HAP-1 (cell line): ENCODE measurements around the gene SNPH.
"Not testable (repeated sequence)": the region's sequence is repeated elsewhere in the genome, so short reads cannot be mapped to it uniquely, and the experiment has no call there.

Experiments
- DNase-seq, 2 experiments: peaks; one replicate each; pipeline ENCODE4 v3.0.0-alpha.2; 2016 to 2020; ENCODE audit warnings: low spot score in 2 of 2
- H3K27me3 ChIP-seq: fragments of 250-450 bp; sonication (Bioruptor Pico); 2 replicates; pipeline ENCODE4 v1.5.1; 2020; ENCODE audit warnings: low read depth, mild to moderate bottlenecking, moderate library complexity
- H3K36me3 ChIP-seq: fragments of 250-450 bp; sonication (Bioruptor Pico); replicated peaks from 2 replicates; pipeline ENCODE4 v1.5.1; 2020; ENCODE audit warnings: mild to moderate bottlenecking
- H3K4me1 ChIP-seq: fragments of 250-450 bp; sonication (Bioruptor Pico); 2 replicates; pipeline ENCODE4 v1.5.1; 2020; ENCODE audit warnings: mild to moderate bottlenecking
- H3K4me3 ChIP-seq: fragments of 250-450 bp; sonication (Bioruptor Pico); 2 replicates; pipeline ENCODE4 v1.5.1; 2020; ENCODE audit warnings: mild to moderate bottlenecking, moderate library complexity
- H3K9me3 ChIP-seq: fragments of 250-450 bp; sonication (Bioruptor Pico); 2 replicates; pipeline ENCODE4 v1.5.1; 2020; ENCODE audit warnings: mild to moderate bottlenecking, moderate library complexity
- in situ Hi-C: fragments of 300-500 bp; cut with MboI; formaldehyde crosslinking; loops from 3 replicates; pipeline ENCODE4 v1.14.3; 2020; ENCODE audit warnings: low sequenced_read_pairs, inconsistent platforms, mixed read lengths

SNPH gene

GRCh38 chr20:1333462-1334369 is 67.6 kb downstream of the SNPH start:
- no peaks in the 10 kb centered on the region for H3K9me3 ChIP-seq
- no peak overlapping the region for H3K4me3 ChIP-seq
- no peak for DNase-seq
- in situ Hi-C loops: no loop called here
- H3K4me1 ChIP-seq: no peaks in the 10 kb centered on the region
- no peaks in the 10 kb centered on the region for H3K27me3 ChIP-seq
- H3K36me3 ChIP-seq: peaks cover 14% of the 10 kb centered on the region

GRCh38 chr20:1334370-1334731 is 68.3 kb downstream of the SNPH start:
- Histone ChIP-seq H3K36me3 (peaks cover 14% of the 10 kb centered on the region), H3K27me3 (no peaks in the 10 kb centered on the region), H3K4me3 (no peak overlapping the region), H3K4me1 (no peaks in the 10 kb centered on the region), H3K9me3 (no peaks in the 10 kb centered on the region)
- DNase-seq: no peak
- in situ Hi-C loops: no loop called here

- H3K36me3 ChIP-seq: peaks cover 14% of the 10 kb centered on the region
- no peaks in the 10 kb centered on the region for H3K27me3 ChIP-seq
- no peak for DNase-seq
- H3K4me1 ChIP-seq: no peaks in the 10 kb centered on the region
- H3K9me3 ChIP-seq: no peaks in the 10 kb centered on the region
- no peak overlapping the region for H3K4me3 ChIP-seq
- in situ Hi-C loops: no loop called here
Measured at GRCh38 chr20:1334761-1335160, 68.7 kb downstream of the SNPH start.

- Histone ChIP-seq H3K4me1 (no peaks in the 10 kb centered on the region), H3K4me3 (no peak overlapping the region), H3K9me3 (no peaks in the 10 kb centered on the region), H3K27me3 (no peaks in the 10 kb centered on the region), H3K36me3 (peaks cover 14% of the 10 kb centered on the region; the same call in 1 of the 2 replicates)
- no peak for DNase-seq
- in situ Hi-C loops: no loop called here
Measured at GRCh38 chr20:1335961-1336698, 70.0 kb downstream of the SNPH start.

GRCh38 chr20:1336699-1337367 is 70.7 kb downstream of the SNPH start:
- no peaks in the 10 kb centered on the region for H3K27me3 ChIP-seq
- in situ Hi-C loops: no loop called here
- no peak overlapping the region for H3K4me3 ChIP-seq
- H3K36me3 ChIP-seq: peaks cover 14% of the 10 kb centered on the region; the same call in 1 of the 2 replicates
- H3K4me1 ChIP-seq: no peaks in the 10 kb centered on the region
- DNase-seq: no peak
- H3K9me3 ChIP-seq: no peaks in the 10 kb centered on the region

- Histone ChIP-seq H3K4me3 (no peak overlapping the region), H3K36me3 (peaks cover 11% of the 10 kb centered on the region; the same call in 1 of the 2 replicates), H3K4me1 (no peaks in the 10 kb centered on the region), H3K27me3 (no peaks in the 10 kb centered on the region), H3K9me3 (no peaks in the 10 kb centered on the region)
- no peak for DNase-seq
- in situ Hi-C loops: no loop called here
Measured at GRCh38 chr20:1337441-1337840, 71.3 kb downstream of the SNPH start.

GRCh38 chr20:1338096-1338495 is 72.0 kb downstream of the SNPH start:
- Histone ChIP-seq H3K4me1 (no peaks in the 10 kb centered on the region), H3K4me3 (no peak overlapping the region), H3K36me3 (peaks cover 6% of the 10 kb centered on the region; the same call in 1 of the 2 replicates), H3K27me3 (no peaks in the 10 kb centered on the region), H3K9me3 (no peaks in the 10 kb centered on the region)
- no peak for DNase-seq
- in situ Hi-C loops: no loop called here

- H3K27me3 ChIP-seq: no peaks in the 10 kb centered on the region
- no peak for DNase-seq
- no peaks in the 10 kb centered on the region for H3K4me1 ChIP-seq
- in situ Hi-C loops: no loop called here
- H3K36me3 ChIP-seq: no peaks in the 10 kb centered on the region
- H3K4me3 ChIP-seq: no peak overlapping the region
- H3K9me3 ChIP-seq: no peaks in the 10 kb centered on the region
Measured at GRCh38 chr20:1338801-1339200, 72.7 kb downstream of the SNPH start.

- in situ Hi-C loops: no loop called here
- no peaks in the 10 kb centered on the region for H3K4me1 ChIP-seq
- no peaks in the 10 kb centered on the region for H3K27me3 ChIP-seq
- no peaks in the 10 kb centered on the region for H3K36me3 ChIP-seq
- DNase-seq: no peak
- no peak overlapping the region for H3K4me3 ChIP-seq
- no peaks in the 10 kb centered on the region; the same call in 1 of the 2 replicates for H3K9me3 ChIP-seq
Measured at GRCh38 chr20:1341561-1342265, 75.6 kb downstream of the SNPH start.

GRCh38 chr20:1343446-1344124 is 77.5 kb downstream of the SNPH start:
- H3K4me3 ChIP-seq, H3K9me3 ChIP-seq, in situ Hi-C loops, DNase-seq, H3K27me3 ChIP-seq, H3K4me1 ChIP-seq, H3K36me3 ChIP-seq: not testable (repeated sequence)

- Histone ChIP-seq H3K4me1 (no peaks in the 10 kb centered on the region), H3K36me3 (no peaks in the 10 kb centered on the region), H3K9me3 (peaks cover 4% of the 10 kb centered on the region; the same call in 1 of the 2 replicates), H3K4me3 (no peak overlapping the region), H3K27me3 (no peaks in the 10 kb centered on the region)
- in situ Hi-C loops: no loop called here
- DNase-seq: no peak
Measured at GRCh38 chr20:1345030-1345755, 79.1 kb downstream of the SNPH start.

GRCh38 chr20:1345756-1346093 is 79.6 kb downstream of the SNPH start:
- H3K9me3 ChIP-seq: peaks cover 4% of the 10 kb centered on the region; the same call in 1 of the 2 replicates
- DNase-seq: no peak
- H3K27me3 ChIP-seq: no peaks in the 10 kb centered on the region
- no peak overlapping the region for H3K4me3 ChIP-seq
- in situ Hi-C loops: no loop called here
- no peaks in the 10 kb centered on the region for H3K36me3 ChIP-seq
- no peaks in the 10 kb centered on the region for H3K4me1 ChIP-seq
